AG09309 (cell line): ENCODE measurements around the gene JMJD1C.

Experiments
- DNase-seq: peaks from one replicate; pipeline ENCODE4 v3.0.0-alpha.2; 2010; ENCODE audit warnings: low read depth
- H3K4me3 ChIP-seq: 2 replicates; pipeline ENCODE4 v1.5.1; 2011; ENCODE audit warnings: mild to moderate bottlenecking, low read depth, low read length, moderate library complexity; ENCODE audit not compliant: control insufficient read depth
- TF ChIP-seq, protein P1 (sequence below): IDR thresholded peaks from 2 replicates; pipeline ENCODE4 v1.5.1; 2011; ENCODE audit warnings: mild to moderate bottlenecking, low read depth, low read length, inconsistent platforms; ENCODE audit not compliant: insufficient read depth, control insufficient read depth; ENCODE audit errors: missing control alignments

The JMJD1C gene

DNA sequence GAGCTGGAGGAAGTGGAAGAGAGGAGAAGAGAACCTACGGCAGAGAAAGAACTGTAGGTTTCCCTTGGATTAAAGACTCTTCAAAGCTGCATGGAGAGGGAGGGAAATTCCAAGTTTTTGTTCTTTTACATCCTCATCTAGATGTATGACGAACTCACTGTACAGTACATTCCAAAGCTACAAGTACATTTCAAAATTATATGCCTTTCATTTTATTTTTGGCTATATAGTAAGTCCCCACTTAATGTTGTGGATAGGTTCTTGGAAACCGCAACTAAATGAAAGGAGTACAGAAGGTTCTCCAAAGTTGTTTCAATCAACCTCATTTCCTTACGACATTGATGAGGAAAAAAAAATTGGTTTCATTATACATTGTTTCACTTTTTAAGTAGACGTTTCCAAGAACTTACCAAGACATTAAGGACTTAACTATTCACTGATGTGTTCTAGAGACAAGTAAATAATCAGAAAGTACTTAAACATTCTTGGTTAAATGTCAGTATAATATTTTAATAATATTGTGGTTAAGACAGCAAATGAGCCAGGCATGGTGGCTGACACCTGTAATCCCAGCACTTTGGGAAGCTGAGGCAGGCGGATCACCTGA is 16.1 kb upstream of the JMJD1C start:
- TF ChIP-seq, protein P1, sequence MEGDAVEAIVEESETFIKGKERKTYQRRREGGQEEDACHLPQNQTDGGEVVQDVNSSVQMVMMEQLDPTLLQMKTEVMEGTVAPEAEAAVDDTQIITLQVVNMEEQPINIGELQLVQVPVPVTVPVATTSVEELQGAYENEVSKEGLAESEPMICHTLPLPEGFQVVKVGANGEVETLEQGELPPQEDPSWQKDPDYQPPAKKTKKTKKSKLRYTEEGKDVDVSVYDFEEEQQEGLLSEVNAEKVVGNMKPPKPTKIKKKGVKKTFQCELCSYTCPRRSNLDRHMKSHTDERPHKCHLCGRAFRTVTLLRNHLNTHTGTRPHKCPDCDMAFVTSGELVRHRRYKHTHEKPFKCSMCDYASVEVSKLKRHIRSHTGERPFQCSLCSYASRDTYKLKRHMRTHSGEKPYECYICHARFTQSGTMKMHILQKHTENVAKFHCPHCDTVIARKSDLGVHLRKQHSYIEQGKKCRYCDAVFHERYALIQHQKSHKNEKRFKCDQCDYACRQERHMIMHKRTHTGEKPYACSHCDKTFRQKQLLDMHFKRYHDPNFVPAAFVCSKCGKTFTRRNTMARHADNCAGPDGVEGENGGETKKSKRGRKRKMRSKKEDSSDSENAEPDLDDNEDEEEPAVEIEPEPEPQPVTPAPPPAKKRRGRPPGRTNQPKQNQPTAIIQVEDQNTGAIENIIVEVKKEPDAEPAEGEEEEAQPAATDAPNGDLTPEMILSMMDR = no peak
- no peak overlapping the region for H3K4me3 ChIP-seq
- DNase-seq = no peak

- DNase-seq = no peak
- no peak overlapping the region for H3K4me3 ChIP-seq
- TF ChIP-seq, protein P1 = no peak
Measured at GRCh38 chr10:63480237-63480636, 14.5 kb upstream of the JMJD1C start.

DNA sequence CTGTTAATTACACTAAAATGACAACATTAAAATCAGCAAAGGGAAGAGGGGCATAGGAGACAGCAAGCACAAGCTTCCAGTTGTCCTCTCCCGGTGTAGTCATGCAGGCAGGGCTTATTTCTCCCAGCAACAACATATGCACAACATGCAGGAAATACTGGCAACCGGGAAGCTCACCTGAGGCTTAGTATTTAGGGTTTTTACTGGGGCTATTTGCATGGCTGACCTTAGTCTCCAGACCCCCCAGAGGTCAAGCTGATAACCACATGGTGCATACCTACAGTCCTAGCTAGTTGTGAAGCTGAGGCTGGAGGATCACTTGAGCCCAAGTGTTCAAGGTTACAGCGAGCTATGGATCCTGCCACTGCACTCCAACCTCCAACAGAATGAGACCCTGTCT is 12.8 kb upstream of the JMJD1C start:
- H3K4me3 ChIP-seq = no peak overlapping the region
- TF ChIP-seq, protein P1 = no peak
- DNase-seq = no peak

DNA sequence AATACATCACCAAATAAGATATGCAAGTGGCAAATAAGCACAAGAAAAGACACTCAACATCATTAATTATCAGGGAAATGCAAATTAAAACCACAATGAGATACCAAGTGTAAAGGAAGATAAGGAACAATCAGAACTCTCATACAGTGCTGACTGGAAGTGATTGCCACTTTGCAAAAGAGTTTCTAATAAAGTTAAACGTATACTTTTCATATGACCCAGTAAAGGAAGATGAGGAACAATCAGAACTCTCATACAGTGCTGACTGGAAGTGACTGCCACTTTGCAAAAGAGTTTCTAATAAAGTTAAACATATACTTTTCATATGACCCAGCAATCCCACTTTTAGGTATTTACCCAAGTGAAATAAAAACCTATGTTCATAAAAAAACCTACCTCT is 12.2 kb upstream of the JMJD1C start:
- no peak for DNase-seq
- no peak overlapping the region for H3K4me3 ChIP-seq
- TF ChIP-seq, protein P1 = no peak

DNA sequence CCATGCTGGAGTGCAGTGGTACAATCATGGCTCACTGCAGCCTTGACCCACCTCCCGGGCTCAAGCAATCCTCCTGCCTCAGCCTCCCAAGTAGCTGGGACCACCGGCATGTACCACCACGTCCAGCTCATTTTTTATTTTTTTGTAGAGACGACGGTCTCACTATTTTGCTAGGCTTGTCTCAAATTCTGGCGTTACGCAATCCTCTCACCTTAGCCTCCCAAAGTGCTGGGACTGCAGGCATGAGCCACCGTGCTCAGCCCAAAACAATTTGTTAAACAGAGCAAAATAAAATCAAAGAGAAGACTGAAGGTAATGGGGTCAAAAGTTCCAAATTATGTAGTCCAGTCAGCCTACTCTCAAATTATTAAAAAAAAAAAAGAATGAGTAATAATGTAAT is 8.7 kb upstream of the JMJD1C start:
- no peak for DNase-seq
- H3K4me3 ChIP-seq = no peak overlapping the region
- TF ChIP-seq, protein P1 = no peak

DNA sequence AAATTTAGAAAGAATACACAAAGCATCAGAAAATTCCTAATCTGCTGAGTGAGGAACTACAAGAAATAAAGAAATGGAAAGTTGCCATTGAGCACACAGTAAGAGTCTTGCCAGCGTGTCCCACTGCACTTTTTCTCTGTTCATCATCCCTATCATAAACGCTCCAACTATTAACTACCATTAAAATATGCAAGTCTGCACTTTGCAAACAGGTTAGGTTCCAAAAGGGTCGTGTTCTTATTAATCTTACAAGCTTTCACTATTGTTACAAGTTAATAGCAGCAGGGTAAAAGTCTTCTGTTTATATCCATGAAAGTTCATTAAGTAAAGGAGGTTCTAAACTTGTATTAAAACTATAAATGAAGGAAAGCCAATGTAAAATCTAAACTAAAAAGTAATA is 5.2 kb upstream of the JMJD1C start:
- TF ChIP-seq, protein P1 = no peak
- no peak for DNase-seq
- H3K4me3 ChIP-seq = no peak overlapping the region

DNA sequence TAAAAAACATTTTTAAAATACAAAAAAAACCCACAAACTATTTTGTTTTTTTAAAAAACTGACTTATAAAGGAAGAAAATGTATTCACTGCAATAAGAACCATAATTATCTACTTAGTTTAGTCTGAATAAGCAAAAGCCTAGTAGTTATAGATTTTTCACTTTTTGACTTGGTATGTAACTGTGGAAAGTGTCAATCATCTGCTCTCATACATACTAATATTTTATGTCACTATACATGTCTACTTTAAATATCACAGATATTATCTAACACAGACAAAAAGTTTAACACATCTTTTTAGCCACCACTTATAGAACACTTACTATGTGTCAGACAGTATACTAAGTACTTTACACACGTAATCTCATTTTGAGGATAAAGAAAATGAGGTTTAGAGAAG is 3.2 kb upstream of the JMJD1C start:
- TF ChIP-seq, protein P1 = no peak
- no peak for DNase-seq

More for the DNA sequence above, 3.2 kb upstream of the JMJD1C start:
- no peak overlapping the region for H3K4me3 ChIP-seq
